AG04450 (cell line): Measurements from ENCODE around the gene PNMA8A. TPM values are rescaled to one million over a fixed set of nuclear protein-coding genes. Genes with fewer than 3 reads are reported as not detected.
A peak's percentile ranks its signal among the peaks of the same experiment; 100 is the strongest.

ENCODE experiments used
- CTCF ChIA-PET: fragments of 300-600, 350-600 bp; formaldehyde crosslinking; extraction: SDS; loops from one replicate; lab custom pipeline; 2022; ENCODE audit warnings: antibody characterized with exemption, inconsistent platforms; lab: Charles Lee
- POLR2A ChIA-PET: fragments of 350-600 bp; formaldehyde crosslinking; extraction: SDS; loops from one replicate; lab custom pipeline; 2021; ENCODE audit warnings: antibody characterized with exemption, inconsistent platforms; lab: Yijun Ruan, JAX
- DNase-seq: peaks from one replicate; pipeline ENCODE4 v3.0.0-alpha.2; 2011; ENCODE audit warnings: low read depth, low spot score
- H3K27ac ChIP-seq: one replicate; pipeline ENCODE4 v1.5.1; 2012; ENCODE audit warnings: low read depth, low read length, control low read depth
- H3K27me3 ChIP-seq: one replicate; pipeline ENCODE4 v1.6.0; 2012; ENCODE audit warnings: low read length; ENCODE audit not compliant: control insufficient read depth, insufficient read depth
- H3K4me3 ChIP-seq: 2 replicates; pipeline ENCODE4 v1.5.1; 2011; ENCODE audit warnings: mild to moderate bottlenecking, low read depth, low read length, control low read depth
- H3K9me3 ChIP-seq: 2 replicates; pipeline ENCODE4 v1.5.1; 2012; ENCODE audit warnings: low read length; ENCODE audit not compliant: control insufficient read depth, insufficient read depth
- CTCF ChIP-seq: IDR thresholded peaks from 2 replicates; pipeline ENCODE4 v1.5.1; 2011; ENCODE audit warnings: low read depth, low read length, control low read depth, inconsistent platforms
- polyA plus RNA-seq: library from polyadenylated mRNA; depleted of rRNA; stranded (reverse); fragments of >200 nt; gene quantifications from 2 replicates; pipeline ENCODE4 v1.2.3, GENCODE V29; 2011

The PNMA8A gene
- polyA plus RNA-seq, 1 experiment: 4.0 TPM

GRCh38 chr19:46427518-46428045 is 43.8 kb downstream of the PNMA8A start:
- DNase-seq: no peak
- POLR2A ChIA-PET: interaction anchor here (0.6 kb wide), 1 partner anchor 519 kb away, joined by 3 read pairs; no protein-coding TSS in a partner anchor
- Histone ChIP-seq H3K27me3 (no peaks in the 10 kb centered on the region), H3K27ac (no peak overlapping the region), H3K4me3 (no peak overlapping the region), H3K9me3 (no peaks in the 10 kb centered on the region; the same call in 1 of the 2 replicates)
- TF ChIP-seq CTCF: no peak
- CTCF ChIA-PET: interaction anchor here (0.5 to 0.6 kb wide), 2 partner anchors 16 to 22 kb away, joined by 4 to 5 read pairs; no protein-coding TSS in a partner anchor

- Histone ChIP-seq H3K4me3 (peak overlapping the region; percentile 64), H3K9me3 (no peaks in the 10 kb centered on the region; the same call in 1 of the 2 replicates), H3K27me3 (no peaks in the 10 kb centered on the region), H3K27ac (no peak overlapping the region)
- ChIA-PET POLR2A (no interaction called here), CTCF (interaction anchor here (0.5 to 1.4 kb wide), 2 partner anchors 16 to 24 kb away, joined by 5 read pairs; no protein-coding TSS in a partner anchor)
- TF ChIP-seq CTCF: no peak
- peak; percentile 61 for DNase-seq
Measured at GRCh38 chr19:46426506-46427162, 44.7 kb downstream of the PNMA8A start.

- DNase-seq: no peak
- Histone ChIP-seq H3K27ac (no peak overlapping the region), H3K9me3 (no peaks in the 10 kb centered on the region; the same call in 1 of the 2 replicates), H3K4me3 (peak overlapping the region; percentile 64), H3K27me3 (no peaks in the 10 kb centered on the region)
- no peak for TF ChIP-seq CTCF
- CTCF ChIA-PET: interaction anchor here (0.7 to 2.2 kb wide), 3 partner anchors 22 to 30 kb away, joined by 3 to 7 read pairs (median 5); no protein-coding TSS in a partner anchor
- POLR2A ChIA-PET: no interaction called here
Measured at GRCh38 chr19:46426035-46426505, 45.3 kb downstream of the PNMA8A start.

GRCh38 chr19:46423188-46423587 is 48.2 kb downstream of the PNMA8A start:
- H3K4me3 ChIP-seq: no peak overlapping the region
- no peak for TF ChIP-seq CTCF
- no peaks in the 10 kb centered on the region for H3K27me3 ChIP-seq
- no peak overlapping the region for H3K27ac ChIP-seq
- ChIA-PET POLR2A (no interaction called here), CTCF (no interaction called here)
- no peaks in the 10 kb centered on the region for H3K9me3 ChIP-seq
- no peak for DNase-seq

- ChIA-PET POLR2A (no interaction called here), CTCF (no interaction called here)
- Histone ChIP-seq H3K4me3 (no peak overlapping the region), H3K9me3 (no peaks in the 10 kb centered on the region), H3K27ac (no peak overlapping the region), H3K27me3 (no peaks in the 10 kb centered on the region)
- no peak for TF ChIP-seq CTCF
- no peak for DNase-seq
Measured at GRCh38 chr19:46422344-46422743, 49.0 kb downstream of the PNMA8A start.
